Fibroblast of lung (primary cell): Measurements from ENCODE around the gene ERAS.

Experiments
- CTCF ChIP-seq, 2 donors: IDR thresholded peaks in 1 of 2; conservative IDR thresholded peaks in 1 of 2; 1 replicate in 1 of 2; 2 replicates in 1 of 2; pipeline ENCODE4 v1.5.1; 2011 to 2012; ENCODE audit warnings: low read length in 2 of 2, control low read depth in 1 of 2, inconsistent platforms in 1 of 2, low read depth in 1 of 2, mild to moderate bottlenecking in 1 of 2
- EZH2 ChIP-seq: IDR thresholded peaks from 2 replicates; pipeline ENCODE4 v1.5.1; 2012; ENCODE audit warnings: low read length, control low read depth, mild to moderate bottlenecking; ENCODE audit errors: missing control alignments

GRCh38 chrX:48835524-48836329, 9.4 kb downstream of the ERAS start, which contains the start of gene PCSK1N:
- TF ChIP-seq CTCF (conservative IDR thresholded peaks at IDR 0.05 in 1 of 2, IDR thresholded peaks at IDR 0.05 in 1 of 2; ENCODE audit: low read depth in 1 of 2, low read length in 2 of 2) (no peak), EZH2 (no peak)
